HG03060 (cell line): ENCODE results near the gene OSBPL1A.
"Not testable (repeated sequence)": the region's sequence is repeated elsewhere in the genome, so short reads cannot be mapped to it uniquely, and the experiment has no call there.

Experiments used
- ATAC-seq: cut with Tn5 transposase; IDR thresholded peaks from one replicate; pipeline ENCODE4 v1.9.1; 2021; ENCODE audit warnings: low read depth, moderate number of reproducible peaks; ENCODE audit not compliant: unreplicated experiment

OSBPL1A gene

GRCh38 chr18:24398540-24398939, 916 bp upstream of the OSBPL1A start:
- no peak for ATAC-seq

- ATAC-seq: no peak
Measured at GRCh38 chr18:24397131-24397693, 412 bp downstream of the OSBPL1A start.

- ATAC-seq: no peak
Measured at GRCh38 chr18:24396082-24396633, 1.5 kb downstream of the OSBPL1A start.

GRCh38 chr18:24395049-24395795, 2.4 kb downstream of the OSBPL1A start:
- no peak for ATAC-seq

GRCh38 chr18:24388957-24389356, 8.7 kb downstream of the OSBPL1A start:
- no peak for ATAC-seq

GRCh38 chr18:24386681-24387080, 10.9 kb downstream of the OSBPL1A start:
- ATAC-seq: no peak

GRCh38 chr18:24381126-24381525, 16.5 kb downstream of the OSBPL1A start:
- ATAC-seq: no peak

- no peak for ATAC-seq
Measured at GRCh38 chr18:24380163-24380747, 17.4 kb downstream of the OSBPL1A start.

GRCh38 chr18:24378598-24378997, 19.0 kb downstream of the OSBPL1A start:
- ATAC-seq: no peak

GRCh38 chr18:24376531-24376930, 21.1 kb downstream of the OSBPL1A start:
- not testable (repeated sequence) for ATAC-seq

GRCh38 chr18:24373328-24373727, 24.3 kb downstream of the OSBPL1A start:
- ATAC-seq: no peak

- ATAC-seq: no peak
Measured at GRCh38 chr18:24372279-24372872, 25.2 kb downstream of the OSBPL1A start.

GRCh38 chr18:24370120-24370519, 27.5 kb downstream of the OSBPL1A start:
- ATAC-seq: no peak

- no peak for ATAC-seq
Measured at GRCh38 chr18:24369426-24369825, 28.2 kb downstream of the OSBPL1A start.

- no peak for ATAC-seq
Measured at GRCh38 chr18:24368749-24369148, 28.9 kb downstream of the OSBPL1A start.

GRCh38 chr18:24366328-24366727, 31.3 kb downstream of the OSBPL1A start:
- no peak for ATAC-seq

- ATAC-seq: no peak
Measured at GRCh38 chr18:24364177-24364576, 33.4 kb downstream of the OSBPL1A start.

GRCh38 chr18:24362757-24363156, 34.9 kb downstream of the OSBPL1A start:
- ATAC-seq: no peak

GRCh38 chr18:24359787-24360530, 37.7 kb downstream of the OSBPL1A start:
- not testable (repeated sequence) for ATAC-seq

- no peak for ATAC-seq
Measured at GRCh38 chr18:24354278-24354677, 43.3 kb downstream of the OSBPL1A start.

GRCh38 chr18:24346254-24346653, 51.4 kb downstream of the OSBPL1A start:
- ATAC-seq: no peak
